ENCODE measurements around the gene MTUS2. TPM values are rescaled to one million over a fixed set of nuclear protein-coding genes. Genes with fewer than 3 reads are reported as not detected.

Gene MTUS2
- total RNA-seq, 1 donor from 2014 or later, result 0.67 TPM

- H3K9me3 Mint-ChIP-seq, result no peaks in the 10 kb centered on the region
- H3K4me1 ChIP-seq, result no peaks in the 10 kb centered on the region
- H3K27ac Mint-ChIP-seq, result no peak overlapping the region
- H3K79me2 ChIP-seq (ENCODE audit: low read depth), result no peaks in the 10 kb centered on the region
- no peaks in the 10 kb centered on the region for H3F3A ChIP-seq (ENCODE audit: low read depth)
- H3K36me3 Mint-ChIP-seq, result no peaks in the 10 kb centered on the region
- H3K36me3 ChIP-seq, result no peaks in the 10 kb centered on the region
- H4K20me1 ChIP-seq (ENCODE audit: low read depth), result no peaks in the 10 kb centered on the region
- no peaks in the 10 kb centered on the region for H3K9me3 ChIP-seq (ENCODE audit: low read depth)
- peaks cover 3% of the 10 kb centered on the region for H3K27me3 Mint-ChIP-seq (ENCODE audit: insufficient read depth, low read depth)
- H3K27me3 ChIP-seq, result no peaks in the 10 kb centered on the region
- no peak overlapping the region for H3K4me2 ChIP-seq
- no peaks in the 10 kb centered on the region for H3K4me1 Mint-ChIP-seq
- no peak overlapping the region for H3K4me3 Mint-ChIP-seq
- no peak for DNase-seq (ENCODE audit: low spot score)
- no peak overlapping the region for H3K9ac ChIP-seq
- no peak overlapping the region for H3K4me3 ChIP-seq
- no peak overlapping the region for H3K27ac ChIP-seq
- TF ChIP-seq CTCF (IDR thresholded peaks at IDR 0.05) (no peak), EZH2phosphoT487 (IDR thresholded peaks at IDR 0.05) (no peak), EZH2 (IDR thresholded peaks at IDR 0.05) (no peak)
- H2AFZ ChIP-seq (replicated peaks), result no peak overlapping the region
These were observed 36.1 kb downstream of the MTUS2 start for GRCh38 chr13:28856287-28856686.

GRCh38 chr13:28859069-28859468, 38.9 kb downstream of the MTUS2 start:
- Histone ChIP-seq H3K27ac (no peak overlapping the region), H3F3A (ENCODE audit: low read depth) (no peaks in the 10 kb centered on the region), H3K9me3 (ENCODE audit: low read depth) (no peaks in the 10 kb centered on the region), H3K9ac (no peak overlapping the region), H3K4me2 (no peak overlapping the region), H3K4me3 (no peak overlapping the region), H3K36me3 (no peaks in the 10 kb centered on the region), H3K27me3 (no peaks in the 10 kb centered on the region), H2AFZ (replicated peaks) (no peak overlapping the region), H3K79me2 (ENCODE audit: low read depth) (no peaks in the 10 kb centered on the region), H3K4me1 (no peaks in the 10 kb centered on the region), H4K20me1 (ENCODE audit: low read depth) (no peaks in the 10 kb centered on the region)
- Mint-ChIP-seq H3K27ac (no peak overlapping the region), H3K4me3 (no peak overlapping the region), H3K36me3 (no peaks in the 10 kb centered on the region), H3K9me3 (no peaks in the 10 kb centered on the region), H3K4me1 (no peaks in the 10 kb centered on the region), H3K27me3 (ENCODE audit: insufficient read depth, low read depth) (peaks cover 3% of the 10 kb centered on the region)
- TF ChIP-seq CTCF (IDR thresholded peaks at IDR 0.05) (no peak), EZH2phosphoT487 (IDR thresholded peaks at IDR 0.05) (no peak), EZH2 (IDR thresholded peaks at IDR 0.05) (no peak)
- no peak for DNase-seq (ENCODE audit: low spot score)

DNA sequence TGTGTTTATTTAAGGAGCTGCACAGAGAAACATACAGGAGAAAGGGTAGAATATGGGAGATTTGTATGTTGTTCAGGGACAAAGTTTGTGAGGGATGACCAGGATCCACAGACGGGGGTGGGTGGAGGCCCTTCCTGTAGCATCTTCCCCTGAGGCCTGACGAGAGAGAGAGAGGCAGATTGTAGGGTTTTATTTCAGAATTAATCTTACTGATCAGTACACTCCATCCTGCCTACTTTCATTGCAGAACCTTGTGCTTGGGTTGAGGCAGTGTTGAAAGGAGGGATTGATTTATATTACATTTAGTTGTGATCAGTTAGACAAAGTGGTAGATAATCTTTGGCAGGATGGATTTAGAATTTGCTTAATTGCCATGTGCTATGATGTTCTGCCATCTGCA, 39.6 kb downstream of the MTUS2 start:
- Histone ChIP-seq H3K9me3 (ENCODE audit: low read depth) (no peaks in the 10 kb centered on the region), H3F3A (ENCODE audit: low read depth) (no peaks in the 10 kb centered on the region), H3K4me1 (no peaks in the 10 kb centered on the region), H3K27ac (no peak overlapping the region), H3K9ac (no peak overlapping the region), H3K4me3 (no peak overlapping the region), H2AFZ (replicated peaks) (no peak overlapping the region), H4K20me1 (ENCODE audit: low read depth) (no peaks in the 10 kb centered on the region), H3K79me2 (ENCODE audit: low read depth) (no peaks in the 10 kb centered on the region), H3K27me3 (no peaks in the 10 kb centered on the region), H3K4me2 (no peak overlapping the region), H3K36me3 (no peaks in the 10 kb centered on the region)
- Mint-ChIP-seq H3K36me3 (no peaks in the 10 kb centered on the region), H3K27ac (no peak overlapping the region), H3K9me3 (no peaks in the 10 kb centered on the region), H3K27me3 (ENCODE audit: insufficient read depth, low read depth) (peaks cover 3% of the 10 kb centered on the region), H3K4me1 (no peaks in the 10 kb centered on the region), H3K4me3 (no peak overlapping the region)
- DNase-seq (ENCODE audit: low spot score), result no peak
- TF ChIP-seq CTCF (IDR thresholded peaks at IDR 0.05) (no peak), EZH2 (IDR thresholded peaks at IDR 0.05) (no peak), EZH2phosphoT487 (IDR thresholded peaks at IDR 0.05) (no peak)

All from neural progenitor cell (in vitro differentiated cells).